H9 (cell line): ENCODE measurements around the gene FBLN1. TPM values are rescaled to one million over a fixed set of nuclear protein-coding genes. Genes with fewer than 3 reads are reported as not detected.
"Not testable (repeated sequence)": the region's sequence is repeated elsewhere in the genome, so short reads cannot be mapped to it uniquely, and the experiment has no call there.

Experiments used
- DNase-seq: peaks from one replicate; pipeline ENCODE4 v3.0.0-alpha.2; 2017
- H2AFZ ChIP-seq: one replicate; pipeline ENCODE4 v1.6.1; 2013; ENCODE audit warnings: mild to moderate bottlenecking, low read length, control low read depth, moderate library complexity
- H2AK5ac ChIP-seq: 2 replicates; pipeline ENCODE4 v1.6.1; 2013; ENCODE audit warnings: low read length, control low read depth, mixed read lengths; ENCODE audit not compliant: insufficient read length
- H2BK120ac ChIP-seq: one replicate; pipeline ENCODE4 v1.6.1; 2013; ENCODE audit warnings: low read depth, mild to moderate bottlenecking, low read length, control low read depth, inconsistent platforms; ENCODE audit not compliant: poor library complexity, severe bottlenecking
- H2BK12ac ChIP-seq: 2 replicates; pipeline ENCODE4 v1.6.1; 2013; ENCODE audit warnings: low read length, control low read depth, mixed read lengths, low read depth; ENCODE audit not compliant: insufficient read length
- H2BK15ac ChIP-seq: 2 replicates; pipeline ENCODE4 v1.6.1; 2013; ENCODE audit warnings: low read depth, low read length, control low read depth
- H2BK20ac ChIP-seq: one replicate; pipeline ENCODE4 v1.6.1; 2013; ENCODE audit warnings: low read depth, mild to moderate bottlenecking, low read length, control low read depth, inconsistent platforms; ENCODE audit not compliant: poor library complexity, severe bottlenecking
- H2BK5ac ChIP-seq: 2 replicates; pipeline ENCODE4 v1.6.1; 2013; ENCODE audit warnings: low read length, control low read depth, mixed read lengths; ENCODE audit not compliant: insufficient read length
- H3K14ac ChIP-seq: 2 replicates; pipeline ENCODE4 v1.6.1; 2013; ENCODE audit warnings: low read length, control low read depth; ENCODE audit not compliant: insufficient read depth
- H3K18ac ChIP-seq: 2 replicates; pipeline ENCODE4 v1.6.1; 2013; ENCODE audit warnings: low read depth, mild to moderate bottlenecking, mixed read lengths, low read length, control low read depth; ENCODE audit not compliant: insufficient read length
- H3K23ac ChIP-seq: 2 replicates; pipeline ENCODE4 v1.6.1; 2013; ENCODE audit warnings: low read length, control low read depth, mixed read lengths, low read depth; ENCODE audit not compliant: insufficient read length
- H3K23me2 ChIP-seq: 2 replicates; pipeline ENCODE4 v1.6.1; 2013; ENCODE audit warnings: low read depth, mild to moderate bottlenecking, mixed read lengths, low read length, control low read depth; ENCODE audit not compliant: insufficient read length, poor library complexity, severe bottlenecking
- H3K27ac ChIP-seq: 2 replicates; pipeline ENCODE4 v1.5.1; 2013; ENCODE audit warnings: low read length, control low read depth, mixed read lengths, low read depth; ENCODE audit not compliant: insufficient read length
- H3K27me3 ChIP-seq: 2 replicates; pipeline ENCODE4 v1.6.1; 2013; ENCODE audit warnings: low read length, control low read depth, inconsistent platforms; ENCODE audit not compliant: insufficient read depth
- H3K4ac ChIP-seq: 2 replicates; pipeline ENCODE4 v1.6.1; 2013; ENCODE audit warnings: low read depth, mild to moderate bottlenecking, control low read depth, inconsistent platforms, low read length, moderate library complexity
- H3K4me1 ChIP-seq: 2 replicates; pipeline ENCODE4 v1.6.1; 2013; ENCODE audit warnings: low read length, control low read depth, inconsistent platforms; ENCODE audit not compliant: insufficient read depth
- H3K4me2 ChIP-seq: 2 replicates; pipeline ENCODE4 v1.6.1; 2013; ENCODE audit warnings: low read length, control low read depth, mixed read lengths; ENCODE audit not compliant: insufficient read length, insufficient read depth
- H3K56ac ChIP-seq: 2 replicates; pipeline ENCODE4 v1.6.1; 2013; ENCODE audit warnings: low read depth, mild to moderate bottlenecking, mixed read lengths, low read length, control low read depth; ENCODE audit not compliant: insufficient read length
- H3K79me1 ChIP-seq: 2 replicates; pipeline ENCODE4 v1.6.1; 2013; ENCODE audit warnings: low read depth, mild to moderate bottlenecking, moderate library complexity, low read length, control low read depth, inconsistent platforms; ENCODE audit not compliant: insufficient read depth, poor library complexity, severe bottlenecking
- H3K79me2 ChIP-seq: 2 replicates; pipeline ENCODE4 v1.6.1; 2013; ENCODE audit warnings: low read length, control low read depth, inconsistent platforms; ENCODE audit not compliant: insufficient read depth
- H3K9ac ChIP-seq: 2 replicates; pipeline ENCODE4 v1.6.1; 2013; ENCODE audit warnings: low read length, control low read depth, mixed read lengths; ENCODE audit not compliant: insufficient read length; ENCODE audit errors: extremely low read depth
- H3K9me3 ChIP-seq: one replicate; pipeline ENCODE4 v1.6.1; 2013; ENCODE audit warnings: low read depth, low read length, inconsistent platforms; ENCODE audit not compliant: control insufficient read depth
- H3T11ph ChIP-seq: one replicate; pipeline ENCODE4 v1.6.1; 2013; ENCODE audit warnings: mild to moderate bottlenecking, low read length, control low read depth, inconsistent platforms
- H4K20me1 ChIP-seq: one replicate; pipeline ENCODE4 v1.6.1; 2013; ENCODE audit not compliant: control insufficient read depth, insufficient read length, insufficient read depth
- H4K5ac ChIP-seq: 2 replicates; pipeline ENCODE4 v1.6.1; 2013; ENCODE audit warnings: low read depth, mild to moderate bottlenecking, mixed read lengths, low read length, control low read depth; ENCODE audit not compliant: insufficient read length
- H4K8ac ChIP-seq: replicated peaks from 2 replicates; pipeline ENCODE4 v1.6.1; 2013; ENCODE audit warnings: low read length, control low read depth, mixed read lengths, low read depth; ENCODE audit not compliant: insufficient read length
- H4K91ac ChIP-seq: 2 replicates; pipeline ENCODE4 v1.6.1; 2013; ENCODE audit warnings: low read depth, mild to moderate bottlenecking, moderate library complexity, mixed read lengths, low read length, control low read depth; ENCODE audit not compliant: insufficient read length
- H3K27ac Mint-ChIP-seq, 3 experiments: 2 replicates in 2 of 3; 3 replicates in 1 of 3; pipeline ENCODE4 v1.8.0; 2020 to 2021; ENCODE audit warnings: mixed read lengths in 3 of 3, mild to moderate bottlenecking in 1 of 3, moderate library complexity in 1 of 3
- H3K27me3 Mint-ChIP-seq: 2 replicates; pipeline ENCODE4 v1.8.0; 2021; ENCODE audit warnings: low read depth, mild to moderate bottlenecking, moderate library complexity, mixed read lengths
- H3K36me3 Mint-ChIP-seq, 3 experiments: 2 replicates in 2 of 3; 3 replicates in 1 of 3; pipeline ENCODE4 v1.8.0; 2020 to 2021; ENCODE audit warnings: low read depth in 3 of 3, mixed read lengths in 3 of 3; ENCODE audit not compliant: insufficient read depth in 1 of 3
- H3K4me1 Mint-ChIP-seq, 2 experiments: 2 replicates each; pipeline ENCODE4 v1.8.0; 2020; ENCODE audit warnings: mixed read lengths in 2 of 2
- H3K4me3 Mint-ChIP-seq, 2 experiments: 2 replicates in 1 of 2; 3 replicates in 1 of 2; pipeline ENCODE4 v1.8.0; 2020 to 2021; ENCODE audit warnings: mild to moderate bottlenecking in 2 of 2, mixed read lengths in 2 of 2, moderate library complexity in 1 of 2
- H3K9me3 Mint-ChIP-seq, 2 experiments: 2 replicates in 1 of 2; 3 replicates in 1 of 2; pipeline ENCODE4 v1.8.0; 2020; ENCODE audit warnings: mild to moderate bottlenecking in 2 of 2, mixed read lengths in 2 of 2, moderate library complexity in 1 of 2
- WGBS: extraction: QIAGEN DNeasy Blood & Tissue Kit; methylation state at CpG from one replicate; pipeline ENCODE4 v1.1.7; 2013; ENCODE audit warnings: missing lambda C conversion rate, low lambda C conversion rate, mixed read lengths; ENCODE audit not compliant: insufficient read length; ENCODE audit errors: extremely low coverage; 5-methylcytosine and 5-hydroxymethylcytosine counted together
- total RNA-seq: library from RNA; stranded (reverse); gene quantifications from 2 replicates; pipeline ENCODE4 v1.2.1, GENCODE V29; 2021
- TF ChIP-seq, protein P1 (sequence below): fragments of 200-600 bp; sonication (generic); conservative IDR thresholded peaks from 3 replicates; pipeline ENCODE4 v1.8.0; 2021; ENCODE audit warnings: antibody characterized with exemption, mild to moderate bottlenecking

Gene FBLN1
- total RNA-seq, 1 experiment from 2014 or later = 140 TPM

DNA sequence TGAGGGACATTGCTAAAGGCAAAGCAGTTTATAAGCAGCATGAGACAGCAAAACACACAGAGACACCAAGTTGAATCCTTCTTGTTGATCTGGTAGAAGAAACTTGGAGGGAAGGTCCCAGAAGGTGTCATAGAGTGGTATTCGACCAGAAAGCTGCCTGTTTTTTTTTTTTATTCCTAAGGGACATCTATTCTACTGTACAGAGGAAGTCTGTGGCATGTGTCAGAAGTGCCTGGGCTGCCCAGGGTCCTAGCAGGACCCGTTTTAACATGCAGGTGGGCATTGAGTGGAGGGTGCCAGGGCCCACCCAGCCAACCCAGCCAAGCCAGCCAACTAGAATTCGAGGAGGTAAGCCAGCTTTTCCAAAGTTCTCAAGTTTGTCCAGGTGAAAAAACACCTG lies 100.9 kb downstream of the FBLN1 start:
- no peaks in the 10 kb centered on the region for H3K23me2 ChIP-seq
- no peak overlapping the region for H3K14ac ChIP-seq
- no peak overlapping the region for H2BK12ac ChIP-seq
- no peaks in the 10 kb centered on the region for H3K27me3 ChIP-seq
- peaks cover 17 to 22% of the 10 kb centered on the region in 2 experiments for H3K4me1 Mint-ChIP-seq
- H3K23ac ChIP-seq = no peak overlapping the region
- H3K27ac Mint-ChIP-seq = no peak overlapping the region
- no peak overlapping the region for H3K9ac ChIP-seq
- H3K56ac ChIP-seq = no peak overlapping the region
- H3T11ph ChIP-seq = no peak overlapping the region
- no peaks in the 10 kb centered on the region for H3K79me2 ChIP-seq
- no peaks in the 10 kb centered on the region; the same call in 1 of the 2 replicates for H3K4me1 ChIP-seq
- H2AFZ ChIP-seq = no peak overlapping the region
- peaks cover 2% of the 10 kb centered on the region for H3K27me3 Mint-ChIP-seq
- no CpG with 5 or more reads among the region's 3 CpGs for WGBS
- no peak overlapping the region for H4K91ac ChIP-seq
- no peak overlapping the region for H2BK15ac ChIP-seq
- DNase-seq = no peak
- H2AK5ac ChIP-seq = no peak overlapping the region
- H4K5ac ChIP-seq = no peak overlapping the region
- no peaks in the 10 kb centered on the region for H3K9me3 Mint-ChIP-seq
- H3K9me3 ChIP-seq = no peaks in the 10 kb centered on the region
- H4K8ac ChIP-seq = no peak overlapping the region
- H3K4me2 ChIP-seq = no peak overlapping the region
- no peak overlapping the region for H2BK120ac ChIP-seq
- H3K36me3 Mint-ChIP-seq = peaks cover 3 to 10% (median 3%) of the 10 kb centered on the region in 3 experiments; a peak in 5 of 7 replicates
- H2BK20ac ChIP-seq = no peak overlapping the region
- no peak overlapping the region for H3K18ac ChIP-seq
- no peak overlapping the region for H2BK5ac ChIP-seq
- TF ChIP-seq, protein P1, sequence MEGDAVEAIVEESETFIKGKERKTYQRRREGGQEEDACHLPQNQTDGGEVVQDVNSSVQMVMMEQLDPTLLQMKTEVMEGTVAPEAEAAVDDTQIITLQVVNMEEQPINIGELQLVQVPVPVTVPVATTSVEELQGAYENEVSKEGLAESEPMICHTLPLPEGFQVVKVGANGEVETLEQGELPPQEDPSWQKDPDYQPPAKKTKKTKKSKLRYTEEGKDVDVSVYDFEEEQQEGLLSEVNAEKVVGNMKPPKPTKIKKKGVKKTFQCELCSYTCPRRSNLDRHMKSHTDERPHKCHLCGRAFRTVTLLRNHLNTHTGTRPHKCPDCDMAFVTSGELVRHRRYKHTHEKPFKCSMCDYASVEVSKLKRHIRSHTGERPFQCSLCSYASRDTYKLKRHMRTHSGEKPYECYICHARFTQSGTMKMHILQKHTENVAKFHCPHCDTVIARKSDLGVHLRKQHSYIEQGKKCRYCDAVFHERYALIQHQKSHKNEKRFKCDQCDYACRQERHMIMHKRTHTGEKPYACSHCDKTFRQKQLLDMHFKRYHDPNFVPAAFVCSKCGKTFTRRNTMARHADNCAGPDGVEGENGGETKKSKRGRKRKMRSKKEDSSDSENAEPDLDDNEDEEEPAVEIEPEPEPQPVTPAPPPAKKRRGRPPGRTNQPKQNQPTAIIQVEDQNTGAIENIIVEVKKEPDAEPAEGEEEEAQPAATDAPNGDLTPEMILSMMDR = no peak
- no peak overlapping the region for H3K4me3 Mint-ChIP-seq
- no peak overlapping the region for H3K4ac ChIP-seq
- no peaks in the 10 kb centered on the region for H4K20me1 ChIP-seq
- no peaks in the 10 kb centered on the region for H3K79me1 ChIP-seq
- no peak overlapping the region for H3K27ac ChIP-seq

DNA sequence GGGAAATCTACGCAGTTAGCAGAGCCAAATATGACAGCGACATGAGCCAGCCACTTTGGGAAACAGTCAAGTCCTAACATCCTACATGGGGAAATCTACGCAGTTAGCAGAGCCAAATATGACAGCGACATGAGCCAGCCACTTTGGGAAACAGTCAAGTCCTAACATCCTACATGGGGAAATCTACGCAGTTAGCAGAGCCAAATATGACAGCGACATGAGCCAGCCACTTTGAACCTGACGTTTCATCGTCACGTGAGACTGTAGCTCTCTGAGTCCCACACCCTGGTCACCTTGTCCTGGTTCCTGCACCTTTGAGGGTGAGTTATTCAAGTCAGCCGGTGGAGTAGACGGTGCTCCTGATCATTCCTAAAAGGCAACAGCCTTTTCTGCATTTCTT lies 105.4 kb downstream of the FBLN1 start:
- not testable (repeated sequence) for H3K4me1 ChIP-seq, H3T11ph ChIP-seq, H2BK5ac ChIP-seq, H4K91ac ChIP-seq, H3K9me3 ChIP-seq, H3K27ac Mint-ChIP-seq, DNase-seq, H3K23ac ChIP-seq, H3K9me3 Mint-ChIP-seq, H3K27me3 Mint-ChIP-seq, H3K79me2 ChIP-seq, H4K8ac ChIP-seq, H3K4ac ChIP-seq, H3K27me3 ChIP-seq, H2AK5ac ChIP-seq, H4K20me1 ChIP-seq, H2BK20ac ChIP-seq, H3K79me1 ChIP-seq, H3K4me2 ChIP-seq, H3K36me3 Mint-ChIP-seq, H3K14ac ChIP-seq, H3K56ac ChIP-seq, H3K9ac ChIP-seq, H3K27ac ChIP-seq, H2BK120ac ChIP-seq, H2BK12ac ChIP-seq, H2AFZ ChIP-seq, H3K4me3 Mint-ChIP-seq, H2BK15ac ChIP-seq, H3K23me2 ChIP-seq, H4K5ac ChIP-seq, H3K18ac ChIP-seq
- peaks cover 8 to 15% of the 10 kb centered on the region in 2 experiments for H3K4me1 Mint-ChIP-seq
- no CpG with 5 or more reads among the region's 11 CpGs for WGBS
